D341Med (cell line): ENCODE results near the gene RNF32.
"Not testable (repeated sequence)": the region's sequence is repeated elsewhere in the genome, so short reads cannot be mapped to it uniquely, and the experiment has no call there.

Source experiments
- DNase-seq: peaks from one replicate; pipeline ENCODE4 v3.0.0; 2012; ENCODE audit warnings: low spot score

The RNF32 gene

DNA sequence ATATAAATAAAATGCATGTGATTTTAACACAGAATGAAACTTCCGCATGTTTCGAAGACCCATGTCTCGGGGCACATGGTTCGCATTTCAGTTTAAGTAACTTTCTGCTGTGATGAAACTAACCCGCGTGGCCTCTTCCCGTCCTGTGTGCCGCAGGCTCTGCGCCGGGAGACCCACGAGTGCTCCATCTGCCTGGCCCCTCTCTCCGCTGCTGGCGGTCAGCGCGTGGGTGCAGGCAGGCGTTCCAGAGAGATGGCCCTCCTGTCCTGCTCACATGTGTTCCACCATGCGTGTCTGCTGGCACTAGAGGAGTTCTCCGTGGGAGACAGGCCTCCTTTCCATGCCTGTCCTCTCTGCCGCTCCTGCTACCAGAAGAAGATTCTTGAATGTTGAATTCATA is 35.7 kb downstream of the RNF32 start:
- DNase-seq: no peak

DNA sequence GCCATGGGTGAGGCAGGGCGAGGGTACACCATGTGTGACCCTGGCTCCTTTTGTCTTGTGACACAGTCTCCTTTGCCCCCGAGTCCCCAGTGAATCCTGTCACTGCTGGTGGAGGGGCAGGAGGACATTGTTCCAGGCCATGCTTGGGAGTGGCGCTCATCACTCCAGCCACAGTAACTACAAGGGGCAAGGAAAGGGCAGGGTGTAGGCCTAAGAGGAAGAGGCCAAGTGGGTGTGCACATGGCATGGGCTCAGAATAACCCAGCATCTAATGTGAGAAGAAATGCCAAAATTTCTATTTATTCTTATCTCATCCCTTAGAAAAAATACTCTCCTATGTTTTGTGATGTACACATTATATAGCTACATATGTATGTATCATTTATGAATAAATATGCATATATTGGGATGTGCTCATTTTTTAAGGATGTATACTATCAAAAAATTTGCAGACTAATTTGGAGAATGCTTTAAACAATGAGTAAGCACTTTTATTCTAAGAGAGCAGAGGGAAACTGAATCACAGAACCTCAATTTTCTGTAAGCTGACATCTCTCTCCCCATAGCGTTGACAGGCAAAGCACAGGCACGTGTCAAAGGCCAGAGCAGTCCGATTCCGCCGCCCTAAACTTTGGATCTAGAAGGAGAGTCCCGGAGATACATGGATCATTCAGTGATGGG is 36.9 kb downstream of the RNF32 start:
- no peak for DNase-seq

DNA sequence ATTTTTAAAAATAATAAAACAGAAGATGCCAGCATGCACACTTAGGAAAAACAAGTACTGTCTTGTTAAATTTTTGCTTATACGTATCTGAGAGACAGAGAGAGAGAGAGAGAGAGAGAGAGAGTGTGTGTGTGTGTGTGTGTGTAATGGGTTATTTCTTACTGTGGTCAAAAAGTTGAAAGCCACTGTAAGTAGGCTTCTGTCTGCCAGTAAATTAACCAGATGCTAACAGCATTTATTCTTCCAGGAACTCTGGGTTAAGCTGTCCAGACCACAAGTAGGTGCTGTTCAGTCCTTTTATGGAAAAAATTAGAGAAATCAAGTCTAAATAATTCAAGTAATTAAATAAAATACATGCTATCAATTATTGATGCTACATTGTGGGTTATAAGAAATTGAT is 39.7 kb downstream of the RNF32 start:
- no peak for DNase-seq

DNA sequence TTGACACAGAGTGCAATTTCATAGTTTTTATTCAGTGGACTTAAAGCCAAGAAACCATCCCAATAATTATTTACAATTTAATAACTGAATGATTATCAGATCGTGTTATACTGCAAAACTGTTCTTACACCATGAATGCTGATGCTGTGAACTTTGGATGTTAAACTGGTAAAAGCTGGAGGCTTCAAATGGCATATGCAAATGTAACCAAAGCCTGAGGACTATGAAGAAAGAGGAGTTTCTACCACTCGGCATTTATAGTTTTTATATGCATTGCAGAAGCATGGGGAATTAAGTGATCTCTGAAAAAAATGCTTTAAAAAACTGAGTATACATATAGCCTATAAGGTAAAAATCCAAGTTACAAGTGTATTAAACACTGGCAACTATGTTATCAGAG is 42.4 kb downstream of the RNF32 start:
- DNase-seq: no peak

DNA sequence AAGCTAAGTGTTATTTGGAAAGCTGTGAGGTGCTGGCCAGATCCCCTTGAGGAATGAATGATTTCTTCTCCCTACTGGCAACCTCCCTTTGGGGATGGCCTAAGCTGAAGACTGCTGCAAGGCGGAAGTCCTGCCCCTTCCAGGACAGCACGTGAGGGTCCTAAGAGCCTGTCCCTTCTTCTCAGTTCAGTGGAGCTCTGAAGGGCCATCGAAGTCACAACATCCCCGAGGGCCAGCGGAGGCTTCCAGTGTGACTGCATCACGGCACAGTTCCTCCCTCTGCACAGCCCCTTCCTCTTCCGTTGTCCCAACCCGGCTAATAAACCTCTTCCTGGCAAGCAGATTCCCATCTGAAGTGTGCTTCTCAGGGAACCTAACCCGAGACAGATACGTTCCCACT is 43.7 kb downstream of the RNF32 start:
- no peak for DNase-seq

DNA sequence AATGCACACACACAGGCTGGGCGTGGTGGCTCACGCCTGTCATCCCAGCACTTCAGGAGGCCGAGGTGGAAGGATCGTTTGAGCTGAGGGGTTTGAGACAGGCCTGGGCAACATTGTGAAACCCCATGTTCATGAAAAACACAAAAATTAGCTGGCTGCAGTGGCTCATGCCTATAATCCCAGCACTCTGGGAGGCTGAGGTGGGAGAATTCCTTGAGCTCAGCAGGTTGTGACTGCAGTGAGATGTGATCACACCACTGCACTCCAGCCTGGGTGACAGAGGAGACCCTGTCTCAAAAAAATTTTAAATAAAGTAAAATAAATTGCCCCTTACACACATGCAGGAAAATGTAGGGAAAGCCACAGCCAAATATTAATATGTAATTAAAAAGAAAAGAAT is 44.1 kb downstream of the RNF32 start:
- DNase-seq: no peak

DNA sequence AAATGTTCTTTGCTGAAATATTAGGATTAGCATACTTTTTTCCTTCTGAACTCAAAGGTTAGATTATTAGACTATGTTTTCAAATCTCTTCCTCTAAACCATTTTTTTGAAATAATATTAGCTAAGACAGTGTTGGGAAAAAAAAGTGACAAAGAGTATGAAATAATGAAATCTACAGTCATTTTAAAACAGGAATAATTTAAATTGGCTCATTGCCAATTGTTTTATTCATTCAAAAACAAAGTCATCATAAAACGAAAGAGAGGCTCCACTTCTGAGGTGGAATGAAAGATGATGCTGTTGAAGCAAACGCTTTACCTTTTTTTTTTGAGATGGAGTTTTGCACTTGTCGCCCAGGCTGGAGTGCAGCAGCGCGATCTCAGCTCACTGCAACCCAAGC is 51.2 kb downstream of the RNF32 start:
- DNase-seq: no peak

DNA sequence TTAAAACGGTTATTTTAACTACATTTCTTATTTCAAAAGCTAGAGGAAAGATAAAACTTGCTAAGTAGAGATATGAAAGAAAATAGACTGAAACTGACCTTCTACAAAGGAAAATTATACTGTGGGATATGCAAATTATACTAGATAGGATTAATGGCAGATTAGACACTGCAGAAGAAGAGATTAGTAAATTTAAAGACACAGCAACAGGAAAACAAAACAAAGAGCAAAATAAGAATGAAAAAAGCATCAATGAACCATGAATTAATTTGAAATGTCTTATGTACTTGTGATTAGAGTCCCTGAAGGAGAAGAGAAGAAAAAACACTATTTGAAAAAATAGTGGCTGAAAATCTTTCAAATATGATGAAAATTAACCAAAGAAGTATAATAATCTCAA is 52.3 kb downstream of the RNF32 start:
- no peak for DNase-seq

DNA sequence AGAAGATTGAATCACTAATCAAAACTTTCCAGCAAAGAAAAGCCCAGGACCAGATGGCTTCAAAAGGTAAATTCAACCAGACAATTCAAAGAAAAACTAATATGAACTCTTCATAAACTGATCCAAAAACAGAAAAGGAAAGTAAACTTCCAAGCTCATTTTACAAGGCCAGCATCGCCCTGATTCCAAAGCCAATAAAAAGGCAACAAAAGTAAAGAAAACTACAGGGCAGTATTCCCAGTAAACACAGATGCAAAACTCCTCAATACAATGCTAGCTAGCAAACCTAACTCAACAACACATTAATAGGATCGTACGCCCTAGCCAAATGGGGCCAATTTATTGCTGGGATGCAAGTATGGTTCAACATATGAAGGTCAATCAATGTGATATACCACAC is 53.1 kb downstream of the RNF32 start:
- no peak for DNase-seq

DNA sequence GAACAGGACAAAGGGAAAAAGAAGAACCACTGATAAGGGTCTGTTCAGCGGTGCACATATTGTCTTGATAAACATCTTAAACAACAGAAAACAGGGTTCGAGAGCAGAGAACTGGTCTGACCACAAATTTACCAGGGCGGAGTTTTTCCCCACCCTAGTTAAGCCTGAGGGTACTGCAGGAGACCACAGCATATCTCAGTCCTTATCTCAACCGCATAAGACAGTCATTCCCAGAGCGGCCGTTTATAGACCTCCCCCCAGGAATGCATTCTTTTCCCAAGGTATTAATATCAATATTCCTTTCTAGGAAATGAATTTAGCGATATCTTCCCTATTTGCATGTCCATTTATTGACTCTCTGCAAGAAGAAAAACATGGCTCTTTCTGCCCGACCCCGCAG is 56.7 kb downstream of the RNF32 start:
- not testable (repeated sequence) for DNase-seq

DNA sequence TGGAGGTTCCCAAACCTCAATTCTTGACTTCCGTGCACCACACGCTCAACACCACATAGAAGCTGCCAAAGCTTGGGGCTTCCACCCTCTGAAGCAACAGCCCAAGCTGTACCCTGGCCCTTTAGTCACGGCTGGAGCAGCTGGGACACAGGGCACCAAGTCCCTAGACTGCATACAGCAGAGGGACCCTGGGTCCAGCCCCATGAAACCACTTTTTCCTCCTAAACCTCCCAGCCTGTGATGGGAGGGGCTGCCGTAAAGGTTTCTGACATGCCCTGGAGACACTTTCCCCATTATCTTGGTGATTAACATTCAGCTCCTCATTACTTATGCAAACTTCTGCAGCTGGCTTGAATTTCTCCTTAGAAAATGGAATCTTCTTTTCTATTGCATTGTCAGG is 57.9 kb downstream of the RNF32 start:
- DNase-seq: not testable (repeated sequence)

DNA sequence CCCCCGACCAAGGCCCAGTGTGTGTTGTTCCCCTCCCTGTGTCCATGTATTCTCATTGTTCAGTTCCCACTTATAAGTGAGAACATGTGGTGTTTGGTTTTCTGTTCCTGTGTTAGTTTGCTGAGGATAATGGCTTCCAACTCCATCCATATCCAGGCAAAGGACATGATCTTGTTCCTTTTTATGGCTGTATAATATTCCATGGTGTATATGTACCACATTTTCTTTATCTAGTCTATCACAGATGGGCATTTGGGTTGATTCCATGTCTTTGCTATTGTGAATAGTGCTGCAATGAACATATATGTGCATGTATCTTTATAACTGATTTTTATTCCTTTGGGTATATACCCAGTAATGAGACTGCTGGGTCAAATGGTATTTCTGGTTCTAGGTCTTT is 61.2 kb downstream of the RNF32 start:
- DNase-seq: not testable (repeated sequence)

DNA sequence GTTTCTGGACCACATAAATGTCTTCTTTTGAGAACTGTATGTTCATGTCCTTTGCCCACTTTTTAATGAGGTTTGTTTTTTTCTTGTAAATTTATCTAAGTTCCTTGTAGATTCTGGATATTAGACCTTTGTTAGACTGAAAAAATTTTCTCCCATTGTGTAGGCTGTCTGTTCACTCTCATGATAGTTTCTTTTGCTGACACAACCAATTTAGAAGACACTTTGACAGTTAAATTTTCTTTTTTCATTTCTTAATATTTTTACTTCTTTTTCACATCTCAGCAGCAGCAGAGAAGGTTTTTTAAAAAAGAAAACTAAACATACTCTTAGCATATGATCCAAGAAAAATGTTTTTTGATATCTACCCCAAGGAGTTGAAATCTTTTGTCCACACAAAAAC is 61.8 kb downstream of the RNF32 start:
- DNase-seq: no peak

DNA sequence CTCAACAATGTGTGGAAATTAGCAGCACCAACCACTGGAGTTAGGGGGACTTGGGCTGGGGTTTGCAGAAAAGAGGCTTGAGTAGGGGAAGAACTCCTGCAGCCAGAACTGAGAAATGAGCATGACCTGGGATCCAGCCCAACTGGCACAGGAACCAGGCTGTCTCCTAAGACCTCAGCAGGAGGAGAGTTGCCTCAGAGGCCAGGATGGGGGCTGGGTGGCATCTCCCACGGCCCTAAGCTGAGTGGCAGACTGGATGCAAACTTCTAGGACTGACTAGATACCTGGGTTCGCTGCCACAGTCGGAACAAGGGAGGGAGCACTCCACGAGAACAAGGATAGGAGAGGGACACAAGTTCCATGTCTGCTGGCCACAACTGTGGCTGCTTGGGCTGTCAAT is 62.6 kb downstream of the RNF32 start:
- no peak for DNase-seq

DNA sequence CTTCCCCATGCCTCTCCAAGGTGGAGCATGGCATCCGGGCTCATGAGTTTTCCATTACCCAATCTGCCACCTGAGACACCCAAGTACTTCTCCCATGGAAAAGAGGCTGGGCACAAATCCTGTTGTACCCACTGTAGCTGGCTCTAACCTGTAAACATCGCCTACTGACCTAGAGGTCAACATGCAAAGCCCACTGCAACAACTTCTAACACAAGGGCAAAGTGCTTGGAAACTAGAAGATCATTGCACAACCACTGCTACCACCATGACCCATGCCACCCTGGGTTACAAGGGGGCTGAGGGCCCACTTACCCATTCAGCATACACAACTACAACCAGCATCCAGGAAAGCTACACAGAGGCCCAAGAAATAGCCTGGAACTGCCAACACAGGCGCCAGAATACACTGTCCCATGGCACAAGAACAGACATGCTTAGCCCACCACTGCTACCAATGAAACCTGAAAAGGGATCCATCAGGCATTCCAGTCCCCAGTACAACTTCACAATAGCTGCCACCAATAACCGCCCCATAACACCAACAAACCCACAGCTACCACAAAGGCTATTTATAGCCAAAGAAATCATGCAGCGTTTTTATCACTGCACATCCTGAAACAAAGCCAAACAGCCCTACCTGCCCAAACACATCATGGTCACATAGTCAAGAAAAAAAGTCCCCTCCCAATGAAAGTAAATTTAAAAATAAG is 63.4 kb downstream of the RNF32 start:
- DNase-seq: no peak

DNA sequence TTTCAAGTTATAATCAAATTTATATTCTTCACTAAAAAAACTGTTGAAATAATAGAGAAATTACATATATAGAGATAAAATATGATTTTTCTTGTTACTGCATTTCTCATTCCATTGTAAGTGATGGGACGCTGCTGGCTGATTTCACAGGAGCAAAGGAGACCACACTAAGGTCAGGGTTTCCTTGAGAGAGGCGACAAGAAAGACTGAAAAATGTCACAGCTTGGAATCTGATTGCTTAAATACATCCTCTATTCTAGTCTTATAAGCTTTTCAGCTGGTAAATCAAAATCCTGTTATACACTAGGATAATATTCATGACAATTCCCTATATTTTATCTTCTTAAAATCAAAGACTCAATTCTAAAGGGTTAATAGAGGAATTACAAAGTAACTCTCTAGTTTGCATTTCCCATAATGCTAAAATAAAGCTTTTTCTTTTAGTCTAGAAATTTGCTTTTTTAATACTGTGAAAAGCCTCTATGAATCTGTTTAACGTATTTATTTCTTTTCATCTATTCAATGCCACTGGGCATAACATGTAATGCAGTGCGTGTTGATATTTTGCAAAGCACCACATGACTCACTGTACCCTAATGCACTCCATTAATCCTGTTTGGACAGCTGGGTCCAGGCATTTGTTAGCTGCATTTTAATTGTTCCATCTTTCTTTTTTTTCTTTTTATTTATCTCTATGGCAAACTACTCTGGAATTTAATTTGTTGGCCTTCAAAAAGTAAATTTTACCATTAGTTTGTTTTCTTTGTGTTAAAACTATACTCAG is 81.7 kb downstream of the RNF32 start:
- no peak for DNase-seq

DNA sequence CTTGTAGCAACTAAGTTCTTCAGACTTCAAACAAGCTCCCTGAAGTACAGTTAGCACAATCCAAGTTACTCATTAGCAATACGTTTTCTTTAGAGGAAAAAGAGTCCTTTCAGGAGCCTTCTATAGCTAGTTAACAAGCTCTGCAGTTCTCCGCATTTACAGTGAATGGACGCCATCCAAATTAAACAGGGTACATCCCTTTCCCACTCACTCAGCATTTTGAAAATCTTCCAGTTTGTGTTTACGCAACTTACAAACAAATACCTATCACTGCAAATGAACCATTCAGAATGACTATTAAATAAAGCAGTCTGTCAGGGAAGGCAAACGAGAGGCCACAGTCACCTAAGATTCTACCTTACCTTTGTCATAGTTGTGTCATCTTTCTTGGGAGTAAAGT is 84.5 kb downstream of the RNF32 start:
- no peak for DNase-seq

DNA sequence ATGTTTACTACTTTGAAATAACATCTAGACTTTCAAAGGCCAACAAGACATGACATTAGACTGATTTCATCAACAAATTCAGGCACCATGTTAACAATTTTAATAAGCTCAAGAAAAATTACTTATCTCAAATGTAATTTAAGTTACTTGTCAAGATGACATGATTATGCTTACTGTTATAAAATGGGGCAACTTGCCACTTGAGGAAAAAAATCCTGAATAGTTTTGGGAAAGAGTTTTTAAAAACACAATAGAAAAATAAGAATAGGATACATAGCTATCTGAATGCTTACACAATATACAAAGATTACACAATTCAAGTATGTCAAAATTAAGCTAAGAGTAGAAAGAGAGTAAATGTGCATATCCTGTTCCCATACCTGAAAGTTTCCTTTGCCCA is 85.4 kb downstream of the RNF32 start:
- DNase-seq: no peak
